HCT116 (cell line): ENCODE results near the gene MYLK2. TPM values are rescaled to one million over a fixed set of nuclear protein-coding genes. Genes with fewer than 3 reads are reported as not detected.

ENCODE experiments used
- ATAC-seq: fragments of 200-7000 bp; cut with Tn5 transposase; 2 replicates; pipeline ENCODE4 v1.9.1; 2020; ENCODE audit warnings: mild to moderate bottlenecking, moderate library complexity
- BruUV-seq: library from RNA; stranded (reverse); fragments of 400-500 nt; replicated peaks from 2 replicates; lab custom pipeline; 2021; lab: Mats Ljungman, UMichigan
- CTCF ChIA-PET: fragments of 300-600 bp; sonication (Branson Sonifier 250); formaldehyde crosslinking; loops from one replicate; lab custom pipeline; 2021; ENCODE audit warnings: antibody characterized with exemption; lab: Charles Lee
- POLR2A ChIA-PET: fragments of 300-600, 350-600 bp; sonication (Branson Sonifier 250); formaldehyde crosslinking; loops from one replicate; lab custom pipeline; 2021; ENCODE audit warnings: antibody characterized with exemption; lab: Charles Lee
- RAD21 ChIA-PET, 2 experiments: fragments of 300-600 bp; sonication (Branson Sonifier 250); formaldehyde crosslinking; loops; one replicate each; lab custom pipeline; 2023; ENCODE audit warnings: low total read pairs in 2 of 2; ENCODE audit not compliant: uncharacterized antibody in 2 of 2, unreplicated experiment in 2 of 2, low non-redundant PET in 1 of 2; lab: Charles Lee
- DNase-seq: peaks from one replicate; pipeline ENCODE4 v3.0.0-alpha.2; 2010; ENCODE audit warnings: low read depth, low spot score
- H2AFZ ChIP-seq: fragments of 200-600 bp; shearing (Covaris generic), sonication (generic); 2 replicates; pipeline ENCODE4 v1.6.1; 2017; ENCODE audit warnings: low read depth, mixed run types, mixed read lengths, antibody characterized with exemption, low read length; ENCODE audit not compliant: poor library complexity, severe bottlenecking
- H3K27ac ChIP-seq: 2 replicates; pipeline ENCODE4 v1.5.1; 2012; ENCODE audit warnings: low read depth, low read length
- H3K27me3 ChIP-seq: fragments of 200-600 bp; sonication (generic); 2 replicates; pipeline ENCODE4 v1.6.1; 2016; ENCODE audit warnings: mixed run types, low read length, mixed read lengths; ENCODE audit not compliant: insufficient read depth
- H3K36me3 ChIP-seq, 2 experiments: fragments of 200-500 bp in 1 of 2; fragments of 200-600 bp in 1 of 2; sonication (Bioruptor generic) in 1 of 2; sonication (generic) in 1 of 2; 2 replicates each; pipeline versions ENCODE4 v1.5.1 to v1.6.1; 2014 to 2016; ENCODE audit warnings: low read length in 2 of 2, inconsistent platforms in 1 of 2, mixed read lengths in 1 of 2, mixed run types in 1 of 2; ENCODE audit not compliant: insufficient read depth in 2 of 2, control insufficient read depth in 1 of 2
- H3K4me1 ChIP-seq, 2 experiments: fragments of 200-600 bp in 1 of 2; sonication (generic) in 1 of 2; 2 replicates each; pipeline versions ENCODE4 v1.5.1 to v1.6.1; 2012 to 2017; ENCODE audit warnings: low read length in 2 of 2, inconsistent platforms in 1 of 2, mild to moderate bottlenecking in 1 of 2, mixed read lengths in 1 of 2, mixed run types in 1 of 2, moderate library complexity in 1 of 2; ENCODE audit not compliant: insufficient read depth in 2 of 2, control insufficient read depth in 1 of 2
- H3K4me2 ChIP-seq: fragments of 200-600 bp; sonication (generic); 2 replicates; pipeline ENCODE4 v1.6.1; 2017; ENCODE audit warnings: mixed run types, low read length, mixed read lengths
- H3K4me3 ChIP-seq, 2 experiments: fragments of 200-600 bp in 1 of 2; sonication (generic) in 1 of 2; replicated peaks in 1 of 2; 2 replicates each; pipeline ENCODE4 v1.5.1; 2011 to 2016; ENCODE audit warnings: low read length in 2 of 2, control low read depth in 1 of 2, low read depth in 1 of 2, mild to moderate bottlenecking in 1 of 2, mixed read lengths in 1 of 2, mixed run types in 1 of 2
- H3K79me2 ChIP-seq: fragments of 200-600 bp; sonication (generic); 2 replicates; pipeline ENCODE4 v1.6.1; 2017; ENCODE audit warnings: mild to moderate bottlenecking, mixed run types, low read length, moderate library complexity, mixed read lengths; ENCODE audit not compliant: insufficient read depth
- H3K9ac ChIP-seq: fragments of 200-600 bp; sonication (generic); 2 replicates; pipeline ENCODE4 v1.6.1; 2016; ENCODE audit warnings: low read length, mixed read lengths
- H3K9me2 ChIP-seq: fragments of 200-600 bp; sonication (generic), shearing (Covaris generic); 2 replicates; pipeline ENCODE4 v1.6.1; 2017; ENCODE audit warnings: mixed run types, mild to moderate bottlenecking, moderate library complexity; ENCODE audit not compliant: insufficient read depth
- H3K9me3 ChIP-seq, 2 experiments: fragments of 200-500 bp in 1 of 2; fragments of 200-600 bp in 1 of 2; sonication (Bioruptor generic) in 1 of 2; sonication (generic) in 1 of 2; 2 replicates each; pipeline ENCODE4 v1.6.1; 2014 to 2017; ENCODE audit warnings: low read length in 2 of 2, mixed read lengths in 2 of 2, inconsistent platforms in 1 of 2, low read depth in 1 of 2, mild to moderate bottlenecking in 1 of 2, mixed run types in 1 of 2, moderate library complexity in 1 of 2; ENCODE audit not compliant: control insufficient read depth in 1 of 2, insufficient read depth in 1 of 2
- H4K20me1 ChIP-seq: fragments of 200-600 bp; sonication (generic), shearing (Covaris generic); 2 replicates; pipeline ENCODE4 v1.6.1; 2017; ENCODE audit warnings: mixed run types, mild to moderate bottlenecking, moderate library complexity; ENCODE audit not compliant: insufficient read depth
- CEBPB ChIP-seq: IDR thresholded peaks from 2 replicates; pipeline ENCODE4 v1.6.1; 2012; ENCODE audit warnings: low read depth
- ELF1 ChIP-seq: IDR thresholded peaks from 2 replicates; pipeline ENCODE4 v1.6.1; 2012; ENCODE audit warnings: low read depth, borderline replicate concordance
- EZH2 ChIP-seq: fragments of 200-600 bp; sonication (generic); IDR thresholded peaks from 2 replicates; pipeline ENCODE4 v1.6.1; 2017; ENCODE audit warnings: antibody characterized with exemption, mixed run types
- POLR2A ChIP-seq: IDR thresholded peaks from 2 replicates; pipeline ENCODE4 v1.7.0; 2011; ENCODE audit warnings: borderline replicate concordance; ENCODE audit not compliant: insufficient read depth, insufficient read length; ENCODE audit errors: extremely low read depth
- REST ChIP-seq: IDR thresholded peaks from 2 replicates; pipeline ENCODE4 v1.6.1; 2012; ENCODE audit warnings: low read depth
- SIN3A ChIP-seq: IDR thresholded peaks from 2 replicates; pipeline ENCODE4 v1.6.1; 2012; ENCODE audit warnings: low read depth
- SRF ChIP-seq: IDR thresholded peaks from 2 replicates; pipeline ENCODE4 v1.6.1; 2012; ENCODE audit warnings: low read depth
- TCF7L2 ChIP-seq: IDR thresholded peaks from 2 replicates; pipeline ENCODE4 v1.7.0; 2011; ENCODE audit warnings: borderline replicate concordance, inconsistent platforms; ENCODE audit not compliant: insufficient read depth, insufficient read length; ENCODE audit errors: extremely low read depth
- ZBTB33 ChIP-seq: IDR thresholded peaks from 2 replicates; pipeline ENCODE4 v1.6.1; 2011; ENCODE audit warnings: mild to moderate bottlenecking, low read length, moderate library complexity; ENCODE audit not compliant: insufficient replicate concordance; ENCODE audit errors: extremely low read depth
- intact Hi-C: fragments of 100-400 bp; cut with micrococcal nuclease; formaldehyde crosslinking; loops from 2 replicates; pipeline ENCODE4 v1.10.0; 2022
- total RNA-seq: library from RNA; stranded (reverse); gene quantifications from one replicate; pipeline ENCODE4 v1.2.1, GENCODE V29; 2021; ENCODE audit not compliant: unreplicated experiment

The MYLK2 gene
- total RNA-seq, 1 experiment from 2014 or later: 0.34 TPM

GRCh38 chr20:31875671-31876070 lies 56.5 kb downstream of the MYLK2 start (continued):
- TF ChIP-seq TCF7L2: no peak
- TF ChIP-seq SIN3A: no peak
- TF ChIP-seq SRF: no peak

- RAD21 ChIA-PET: no interaction called here
- no peak overlapping the region for H3K4me3 ChIP-seq
- H3K4me1 ChIP-seq: peaks cover 4 to 11% of the 10 kb centered on the region in 2 experiments; a peak in 3 of 4 replicates
- H3K27me3 ChIP-seq: no peaks in the 10 kb centered on the region
- CTCF ChIA-PET: no interaction called here
- no peak overlapping the region for H3K27ac ChIP-seq
- no peaks in the 10 kb centered on the region for H3K9me3 ChIP-seq
- TF ChIP-seq ELF1 (no peak), SIN3A (no peak), REST (no peak), CEBPB (no peak), EZH2 (no peak), ZBTB33 (no peak), SRF (no peak), POLR2A (no peak)
- no TSS peak for BruUV-seq
- no peaks in the 10 kb centered on the region for H4K20me1 ChIP-seq
- H3K4me2 ChIP-seq: no peak overlapping the region
- POLR2A ChIA-PET: no interaction called here
- intact Hi-C loops: no loop called here
- H3K36me3 ChIP-seq: no peaks in the 10 kb centered on the region
- no peaks in the 10 kb centered on the region for H3K9me2 ChIP-seq
- H3K79me2 ChIP-seq: no peaks in the 10 kb centered on the region
- H3K9ac ChIP-seq: no peak overlapping the region
- no peak for DNase-seq
- no peak overlapping the region for H2AFZ ChIP-seq
- ATAC-seq: no peak
Observed at GRCh38 chr20:31877684-31878083, 58.5 kb downstream of the MYLK2 start.
